ENCODE results near the gene MAP3K5. TPM values are rescaled to one million over a fixed set of nuclear protein-coding genes. Genes with fewer than 3 reads are reported as not detected.

The MAP3K5 gene
- total RNA-seq, 2 donors from 2014 or later, result 65.7 to 98.4 TPM

DNA sequence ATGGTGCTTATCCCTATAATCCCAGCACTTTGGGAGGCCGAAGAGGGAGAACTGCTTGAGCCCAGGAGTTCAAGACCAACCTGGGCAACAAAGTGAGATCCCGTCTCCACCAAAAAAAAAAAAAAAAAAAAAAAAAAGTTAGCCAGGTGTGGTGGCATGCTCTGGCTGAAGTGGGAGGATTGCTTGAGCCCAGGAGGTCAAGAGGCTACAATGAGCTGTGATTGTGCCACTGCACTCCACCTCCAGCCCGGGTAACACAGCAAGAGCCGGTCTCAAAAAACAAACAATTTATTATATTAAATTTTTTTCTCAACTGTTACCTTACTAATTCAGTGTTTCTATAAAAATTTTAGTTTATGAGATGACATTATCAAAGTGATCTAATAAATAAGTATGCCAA lies 156.7 kb downstream of the MAP3K5 start:
- Histone ChIP-seq H3K27ac (no peak overlapping the region), H3K36me3 (no peaks in the 10 kb centered on the region), H3K27me3 (replicated peaks; ENCODE audit: insufficient read depth) (no peaks in the 10 kb centered on the region), H3K4me3 (no peak overlapping the region), H3K9me3 (no peaks in the 10 kb centered on the region), H3K4me1 (replicated peaks) (no peaks in the 10 kb centered on the region)
- no peak for DNase-seq (ENCODE audit: low spot score)
- TF ChIP-seq POLR2AphosphoS5 (IDR thresholded peaks at IDR 0.05) (no peak), POLR2A (IDR thresholded peaks at IDR 0.05) (no peak)
- TF ChIP-seq, protein P1, sequence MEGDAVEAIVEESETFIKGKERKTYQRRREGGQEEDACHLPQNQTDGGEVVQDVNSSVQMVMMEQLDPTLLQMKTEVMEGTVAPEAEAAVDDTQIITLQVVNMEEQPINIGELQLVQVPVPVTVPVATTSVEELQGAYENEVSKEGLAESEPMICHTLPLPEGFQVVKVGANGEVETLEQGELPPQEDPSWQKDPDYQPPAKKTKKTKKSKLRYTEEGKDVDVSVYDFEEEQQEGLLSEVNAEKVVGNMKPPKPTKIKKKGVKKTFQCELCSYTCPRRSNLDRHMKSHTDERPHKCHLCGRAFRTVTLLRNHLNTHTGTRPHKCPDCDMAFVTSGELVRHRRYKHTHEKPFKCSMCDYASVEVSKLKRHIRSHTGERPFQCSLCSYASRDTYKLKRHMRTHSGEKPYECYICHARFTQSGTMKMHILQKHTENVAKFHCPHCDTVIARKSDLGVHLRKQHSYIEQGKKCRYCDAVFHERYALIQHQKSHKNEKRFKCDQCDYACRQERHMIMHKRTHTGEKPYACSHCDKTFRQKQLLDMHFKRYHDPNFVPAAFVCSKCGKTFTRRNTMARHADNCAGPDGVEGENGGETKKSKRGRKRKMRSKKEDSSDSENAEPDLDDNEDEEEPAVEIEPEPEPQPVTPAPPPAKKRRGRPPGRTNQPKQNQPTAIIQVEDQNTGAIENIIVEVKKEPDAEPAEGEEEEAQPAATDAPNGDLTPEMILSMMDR (IDR thresholded peaks at IDR 0.05), result no peak
- WGBS, result 93% methylated on average over 4 of the region's 4 CpGs
- intact Hi-C loops (cut with DNase I), result no loop called here

DNA sequence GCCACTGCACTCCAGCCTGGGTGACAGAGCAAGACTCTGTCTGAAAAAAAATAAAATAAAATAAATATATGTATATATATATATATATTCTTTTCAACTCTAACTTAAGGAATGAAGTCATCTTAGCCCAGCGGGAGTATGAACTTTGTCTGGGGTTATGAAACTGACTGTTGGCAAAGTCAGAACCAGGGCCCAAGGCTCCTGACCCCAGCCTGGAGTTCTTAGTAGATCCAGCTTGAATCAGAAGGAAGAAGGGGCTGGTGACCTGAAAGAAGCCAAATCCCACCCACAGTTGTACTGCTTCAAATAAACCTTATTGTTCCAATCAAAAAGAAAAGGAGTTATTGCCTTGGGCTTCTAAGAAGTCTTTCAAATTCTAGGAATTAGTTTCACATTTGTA lies 158.9 kb downstream of the MAP3K5 start:
- no peaks in the 10 kb centered on the region for H3K9me3 ChIP-seq
- 96% methylated on average over 1 of the region's 1 CpG for WGBS
- intact Hi-C loops (cut with DNase I), result no loop called here
- no peaks in the 10 kb centered on the region for H3K27me3 ChIP-seq (replicated peaks; ENCODE audit: insufficient read depth)
- no peaks in the 10 kb centered on the region for H3K4me1 ChIP-seq (replicated peaks)
- TF ChIP-seq POLR2AphosphoS5 (IDR thresholded peaks at IDR 0.05) (no peak), POLR2A (IDR thresholded peaks at IDR 0.05) (no peak)
- TF ChIP-seq, protein P1 (IDR thresholded peaks at IDR 0.05), result no peak
- no peak overlapping the region for H3K27ac ChIP-seq
- DNase-seq (ENCODE audit: low spot score), result no peak
- H3K36me3 ChIP-seq, result no peaks in the 10 kb centered on the region
- H3K4me3 ChIP-seq, result no peak overlapping the region

DNA sequence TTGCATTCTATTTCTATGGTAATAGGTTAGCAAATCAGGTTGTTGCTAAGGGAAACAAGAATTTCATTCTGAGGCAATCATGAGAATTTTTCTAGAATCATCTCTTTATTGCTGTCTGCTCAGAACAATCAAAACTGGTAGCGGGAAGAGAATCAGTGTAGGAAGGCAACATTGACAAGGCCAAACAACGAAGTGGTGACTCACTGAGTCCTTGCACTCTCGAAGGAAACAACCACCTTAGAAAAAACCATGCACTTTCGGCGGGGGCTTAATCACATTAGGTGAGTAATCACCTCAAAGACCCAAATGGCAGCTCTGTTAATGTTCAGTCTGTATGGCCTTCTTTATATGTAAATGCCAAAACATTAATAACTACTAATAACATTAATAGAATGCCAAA lies 163.3 kb downstream of the MAP3K5 start:
- no peak for TF ChIP-seq POLR2AphosphoS5 (IDR thresholded peaks at IDR 0.05)
- TF ChIP-seq, protein P1 (IDR thresholded peaks at IDR 0.05), result no peak
- TF ChIP-seq POLR2A (IDR thresholded peaks at IDR 0.05), result no peak
- intact Hi-C loops (cut with DNase I), result no loop called here
- Histone ChIP-seq H3K27me3 (replicated peaks; ENCODE audit: insufficient read depth) (no peaks in the 10 kb centered on the region), H3K4me3 (no peak overlapping the region), H3K27ac (no peak overlapping the region), H3K4me1 (replicated peaks) (no peaks in the 10 kb centered on the region), H3K9me3 (no peaks in the 10 kb centered on the region), H3K36me3 (no peaks in the 10 kb centered on the region)
- WGBS, result 93% methylated on average over 5 of the region's 5 CpGs
- no peak for DNase-seq (ENCODE audit: low spot score)

DNA sequence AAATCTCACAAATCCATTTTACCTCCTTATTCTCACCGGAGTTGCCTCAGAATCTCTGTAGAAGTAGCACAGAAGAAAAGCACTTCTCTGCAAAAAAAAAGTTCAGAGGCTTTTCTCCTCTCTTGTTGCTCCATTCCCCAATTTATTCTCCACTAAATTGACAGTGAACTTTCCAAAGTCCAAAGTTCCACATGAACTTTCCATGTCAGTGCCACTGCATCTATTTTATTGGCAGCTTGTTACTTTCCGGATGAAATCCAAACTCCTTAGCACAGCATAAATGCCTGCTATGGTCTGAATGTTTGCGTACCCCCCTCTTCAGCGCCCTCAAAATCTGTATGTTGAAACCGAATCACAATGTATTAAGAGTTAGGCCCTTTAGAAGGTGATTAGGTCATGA lies 165.1 kb downstream of the MAP3K5 start:
- no peak overlapping the region for H3K4me3 ChIP-seq
- H3K27me3 ChIP-seq (replicated peaks; ENCODE audit: insufficient read depth), result no peaks in the 10 kb centered on the region
- WGBS, result 93% methylated on average over 5 of the region's 5 CpGs
- H3K4me1 ChIP-seq (replicated peaks), result no peaks in the 10 kb centered on the region
- TF ChIP-seq POLR2A (IDR thresholded peaks at IDR 0.05), result no peak
- no peak for TF ChIP-seq POLR2AphosphoS5 (IDR thresholded peaks at IDR 0.05)
- TF ChIP-seq, protein P1 (IDR thresholded peaks at IDR 0.05), result no peak
- intact Hi-C loops (cut with DNase I), result no loop called here
- no peak for DNase-seq (ENCODE audit: low spot score)
- H3K27ac ChIP-seq, result no peak overlapping the region
- no peaks in the 10 kb centered on the region for H3K9me3 ChIP-seq
- no peaks in the 10 kb centered on the region for H3K36me3 ChIP-seq

DNA sequence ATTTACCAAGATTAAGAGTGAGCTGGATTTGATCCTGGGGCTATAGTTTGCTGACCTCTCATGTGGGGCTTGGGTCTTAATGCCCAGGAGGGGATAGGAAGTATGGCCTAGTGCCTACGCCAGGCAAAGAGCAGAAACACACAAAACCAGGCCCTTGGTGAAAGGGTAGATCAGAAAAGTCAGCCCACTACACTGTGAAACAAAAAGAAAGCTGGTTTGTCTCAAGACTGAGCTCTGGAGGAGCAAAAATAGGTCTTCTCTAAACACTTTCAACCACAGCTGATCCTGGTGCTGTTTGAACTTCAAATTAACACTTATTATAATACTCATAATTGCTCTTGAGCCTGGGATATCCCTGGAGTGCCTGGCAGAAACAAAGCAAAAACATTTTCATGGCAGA lies 167.0 kb downstream of the MAP3K5 start:
- no peaks in the 10 kb centered on the region for H3K4me1 ChIP-seq (replicated peaks)
- WGBS, result 100% methylated on average over 1 of the region's 1 CpG
- no peak overlapping the region for H3K4me3 ChIP-seq
- TF ChIP-seq POLR2AphosphoS5 (IDR thresholded peaks at IDR 0.05) (no peak), POLR2A (IDR thresholded peaks at IDR 0.05) (no peak)
- TF ChIP-seq, protein P1 (IDR thresholded peaks at IDR 0.05), result no peak
- no peak for DNase-seq (ENCODE audit: low spot score)
- H3K27me3 ChIP-seq (replicated peaks; ENCODE audit: insufficient read depth), result no peaks in the 10 kb centered on the region
- no peaks in the 10 kb centered on the region for H3K36me3 ChIP-seq
- intact Hi-C loops (cut with DNase I), result no loop called here
- no peaks in the 10 kb centered on the region for H3K9me3 ChIP-seq
- no peak overlapping the region for H3K27ac ChIP-seq
